GM12873 (cell line): Measurements from ENCODE around the gene ZFAND3.

Experiments used
- TF ChIP-seq, protein P1 (sequence below): IDR thresholded peaks from 2 replicates; pipeline ENCODE4 v1.5.1; 2012; ENCODE audit warnings: low read depth, mild to moderate bottlenecking, moderate library complexity, low read length, control low read depth; ENCODE audit not compliant: insufficient read depth; ENCODE audit errors: missing control alignments

Gene ZFAND3

GRCh38 chr6:38198219-38198618, 378.7 kb downstream of the ZFAND3 start:
- TF ChIP-seq, protein P1, sequence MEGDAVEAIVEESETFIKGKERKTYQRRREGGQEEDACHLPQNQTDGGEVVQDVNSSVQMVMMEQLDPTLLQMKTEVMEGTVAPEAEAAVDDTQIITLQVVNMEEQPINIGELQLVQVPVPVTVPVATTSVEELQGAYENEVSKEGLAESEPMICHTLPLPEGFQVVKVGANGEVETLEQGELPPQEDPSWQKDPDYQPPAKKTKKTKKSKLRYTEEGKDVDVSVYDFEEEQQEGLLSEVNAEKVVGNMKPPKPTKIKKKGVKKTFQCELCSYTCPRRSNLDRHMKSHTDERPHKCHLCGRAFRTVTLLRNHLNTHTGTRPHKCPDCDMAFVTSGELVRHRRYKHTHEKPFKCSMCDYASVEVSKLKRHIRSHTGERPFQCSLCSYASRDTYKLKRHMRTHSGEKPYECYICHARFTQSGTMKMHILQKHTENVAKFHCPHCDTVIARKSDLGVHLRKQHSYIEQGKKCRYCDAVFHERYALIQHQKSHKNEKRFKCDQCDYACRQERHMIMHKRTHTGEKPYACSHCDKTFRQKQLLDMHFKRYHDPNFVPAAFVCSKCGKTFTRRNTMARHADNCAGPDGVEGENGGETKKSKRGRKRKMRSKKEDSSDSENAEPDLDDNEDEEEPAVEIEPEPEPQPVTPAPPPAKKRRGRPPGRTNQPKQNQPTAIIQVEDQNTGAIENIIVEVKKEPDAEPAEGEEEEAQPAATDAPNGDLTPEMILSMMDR, result no peak
